Measurements from ENCODE around the gene CLEC5A. TPM values are rescaled to one million over a fixed set of nuclear protein-coding genes. Genes with fewer than 3 reads are reported as not detected.
"Not testable (repeated sequence)": the region's sequence is repeated elsewhere in the genome, so short reads cannot be mapped to it uniquely, and the experiment has no call there.

The CLEC5A gene
- polyA plus RNA-seq (2012; ENCODE audit: missing spikeins): not detected

DNA sequence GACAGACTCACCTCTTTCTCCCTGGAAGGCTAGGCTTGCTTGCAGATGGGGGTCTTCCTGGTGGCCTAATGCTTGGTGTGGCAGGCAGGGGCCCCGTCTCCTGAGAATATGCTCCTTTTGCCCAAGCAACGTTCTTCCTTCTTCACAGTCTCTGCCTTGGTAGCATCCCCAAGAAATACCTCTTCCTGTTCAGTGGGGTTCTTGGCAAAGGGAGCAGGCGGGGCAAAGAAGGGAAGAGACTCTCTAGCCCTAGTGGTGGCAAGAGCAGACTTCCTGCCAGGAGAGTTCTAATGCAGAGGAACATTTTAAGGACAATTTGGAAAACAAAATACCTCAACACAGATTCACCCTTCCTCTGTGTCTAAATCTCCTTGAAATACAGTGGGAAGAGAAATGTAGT is at the start of gene CLEC5A:
TSS of gene CLEC5A (minus strand) at position 179 of the 400 bp plus-strand sequence. CDS start 682 bp downstream, outside the sequence.
- no peak for TF ChIP-seq POLR2AphosphoS5 (IDR thresholded peaks at IDR 0.05; ENCODE audit: low read depth, low read length)
- no peak for TF ChIP-seq POLR2A (IDR thresholded peaks at IDR 0.05; ENCODE audit: low read depth, low read length)
- TF ChIP-seq TAF1 (IDR thresholded peaks at IDR 0.05; ENCODE audit: borderline replicate concordance, low read depth, low read length): no peak
- DNase-seq (ENCODE audit: insufficient read length) (no peak), FAIRE-seq (no peak)

DNA sequence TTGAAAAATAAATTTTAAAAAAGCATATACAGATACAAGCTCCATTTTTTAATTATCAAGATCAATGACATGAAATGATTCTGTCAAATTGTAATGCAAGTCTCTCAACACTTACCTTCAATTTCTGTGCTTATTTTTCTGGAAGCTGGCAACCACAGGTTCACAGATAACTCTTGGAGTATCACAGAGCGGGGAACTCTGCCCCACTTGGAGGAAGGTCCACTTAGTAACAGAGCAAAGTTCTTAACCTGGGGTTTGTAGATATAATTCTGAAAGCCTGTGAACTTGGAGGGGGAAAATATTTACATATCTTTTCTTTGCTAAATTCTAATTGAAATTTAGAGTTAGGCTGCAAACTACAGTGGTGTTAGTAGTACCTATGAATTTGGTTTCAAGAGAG is 46.6 kb upstream of the CLEC5A start:
- FAIRE-seq (no peak), DNase-seq (ENCODE audit: insufficient read length) (no peak)
- TF ChIP-seq POLR2A (IDR thresholded peaks at IDR 0.05; ENCODE audit: low read depth, low read length) (no peak), POLR2AphosphoS5 (IDR thresholded peaks at IDR 0.05; ENCODE audit: low read depth, low read length) (no peak), TAF1 (IDR thresholded peaks at IDR 0.05; ENCODE audit: borderline replicate concordance, low read depth, low read length) (no peak)

DNA sequence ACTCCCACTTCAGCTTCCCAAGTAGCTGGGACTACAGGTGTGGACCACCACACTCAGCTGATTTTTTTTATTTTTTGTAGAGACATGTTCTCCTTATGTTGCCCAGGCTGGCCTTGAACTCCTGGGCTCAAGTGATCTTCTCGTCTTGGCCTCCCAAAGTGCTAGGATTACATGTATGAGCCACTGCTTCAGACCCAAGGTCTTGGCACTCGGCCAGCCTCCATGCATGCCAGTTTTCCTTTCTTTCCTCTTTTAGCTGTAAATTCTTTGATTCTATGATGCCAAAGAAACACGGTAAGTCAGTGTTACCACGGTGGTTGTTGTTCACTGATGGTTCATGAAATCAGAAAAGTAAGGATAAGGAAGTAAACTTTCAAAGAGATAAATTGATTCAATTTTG is 45.9 kb upstream of the CLEC5A start:
- no peak for DNase-seq (ENCODE audit: insufficient read length)
- TF ChIP-seq TAF1 (IDR thresholded peaks at IDR 0.05; ENCODE audit: borderline replicate concordance, low read depth, low read length) (no peak), POLR2AphosphoS5 (IDR thresholded peaks at IDR 0.05; ENCODE audit: low read depth, low read length) (no peak), POLR2A (IDR thresholded peaks at IDR 0.05; ENCODE audit: low read depth, low read length) (no peak)
- FAIRE-seq: no peak

DNA sequence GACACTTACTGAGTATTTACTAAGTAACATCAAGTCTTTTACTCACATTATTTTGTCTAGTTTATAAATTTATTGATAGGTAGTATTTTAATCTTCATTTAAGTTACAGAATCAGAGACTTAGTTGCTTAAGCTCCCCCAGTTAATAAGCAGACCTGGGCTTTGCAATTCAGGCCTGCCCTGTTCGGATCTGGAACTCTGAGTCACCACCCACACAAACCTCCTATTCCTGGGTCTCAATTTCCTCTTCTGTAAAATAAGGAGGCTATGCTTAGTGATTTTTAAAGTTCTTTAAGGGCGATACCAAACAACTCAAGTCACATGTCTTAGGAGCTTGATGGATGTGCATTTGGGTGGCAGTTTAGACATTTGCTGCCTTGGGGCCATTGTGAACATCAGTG is 45.4 kb upstream of the CLEC5A start:
- TF ChIP-seq POLR2A (IDR thresholded peaks at IDR 0.05; ENCODE audit: low read depth, low read length) (no peak), POLR2AphosphoS5 (IDR thresholded peaks at IDR 0.05; ENCODE audit: low read depth, low read length) (no peak), TAF1 (IDR thresholded peaks at IDR 0.05; ENCODE audit: borderline replicate concordance, low read depth, low read length) (no peak)
- FAIRE-seq: no peak
- no peak for DNase-seq (ENCODE audit: insufficient read length)

GRCh38 chr7:141991140-141991539 is 44.4 kb upstream of the CLEC5A start:
- DNase-seq (ENCODE audit: insufficient read length) (no peak), FAIRE-seq (no peak)
- TF ChIP-seq POLR2AphosphoS5 (IDR thresholded peaks at IDR 0.05; ENCODE audit: low read depth, low read length): no peak
- TF ChIP-seq TAF1 (IDR thresholded peaks at IDR 0.05; ENCODE audit: borderline replicate concordance, low read depth, low read length): no peak
- TF ChIP-seq POLR2A (IDR thresholded peaks at IDR 0.05; ENCODE audit: low read depth, low read length): no peak

- FAIRE-seq (no peak), DNase-seq (ENCODE audit: insufficient read length) (no peak)
- no peak for TF ChIP-seq TAF1 (IDR thresholded peaks at IDR 0.05; ENCODE audit: borderline replicate concordance, low read depth, low read length)
- no peak for TF ChIP-seq POLR2A (IDR thresholded peaks at IDR 0.05; ENCODE audit: low read depth, low read length)
- TF ChIP-seq POLR2AphosphoS5 (IDR thresholded peaks at IDR 0.05; ENCODE audit: low read depth, low read length): no peak
Observed at GRCh38 chr7:141990011-141990725, 43.4 kb upstream of the CLEC5A start.

- FAIRE-seq: not testable (repeated sequence)
Observed at GRCh38 chr7:141987803-141988202, 41.0 kb upstream of the CLEC5A start.

GRCh38 chr7:141986923-141987322 is 40.1 kb upstream of the CLEC5A start:
- FAIRE-seq (no peak), DNase-seq (ENCODE audit: insufficient read length) (no peak)
- TF ChIP-seq POLR2AphosphoS5 (IDR thresholded peaks at IDR 0.05; ENCODE audit: low read depth, low read length): no peak
- no peak for TF ChIP-seq TAF1 (IDR thresholded peaks at IDR 0.05; ENCODE audit: borderline replicate concordance, low read depth, low read length)
- no peak for TF ChIP-seq POLR2A (IDR thresholded peaks at IDR 0.05; ENCODE audit: low read depth, low read length)

More at GRCh38 chr7:141987803-141988202, 41.0 kb upstream of the CLEC5A start:
- not testable (repeated sequence) for DNase-seq (ENCODE audit: insufficient read length)

- FAIRE-seq; DNase-seq (ENCODE audit: insufficient read length): not testable (repeated sequence)
Observed at GRCh38 chr7:141985926-141986325, 39.2 kb upstream of the CLEC5A start.

GRCh38 chr7:141979568-141979967 is 32.8 kb upstream of the CLEC5A start:
- FAIRE-seq: no peak
- TF ChIP-seq POLR2AphosphoS5 (IDR thresholded peaks at IDR 0.05; ENCODE audit: low read depth, low read length) (no peak), POLR2A (IDR thresholded peaks at IDR 0.05; ENCODE audit: low read depth, low read length) (no peak), TAF1 (IDR thresholded peaks at IDR 0.05; ENCODE audit: borderline replicate concordance, low read depth, low read length) (no peak)
- DNase-seq (ENCODE audit: insufficient read length): no peak

GRCh38 chr7:141978351-141978750 is 31.6 kb upstream of the CLEC5A start:
- no peak for TF ChIP-seq POLR2AphosphoS5 (IDR thresholded peaks at IDR 0.05; ENCODE audit: low read depth, low read length)
- no peak for DNase-seq (ENCODE audit: insufficient read length)
- FAIRE-seq: no peak

- FAIRE-seq: no peak
- no peak for TF ChIP-seq TAF1 (IDR thresholded peaks at IDR 0.05; ENCODE audit: borderline replicate concordance, low read depth, low read length)
- no peak for TF ChIP-seq POLR2A (IDR thresholded peaks at IDR 0.05; ENCODE audit: low read depth, low read length)
- TF ChIP-seq POLR2AphosphoS5 (IDR thresholded peaks at IDR 0.05; ENCODE audit: low read depth, low read length): no peak
- no peak for DNase-seq (ENCODE audit: insufficient read length)
Observed at GRCh38 chr7:141976524-141977245, 29.9 kb upstream of the CLEC5A start.
